Liver (tissue), 9 donors: Measurements from ENCODE around the gene KCNN3. TPM values are rescaled to one million over a fixed set of nuclear protein-coding genes. Genes with fewer than 3 reads are reported as not detected.

ENCODE experiments used
- DNase-seq: peaks from one replicate; pipeline ENCODE4 v3.0.0-alpha.2; 2017; ENCODE audit warnings: low spot score
- H3K27ac ChIP-seq, 2 donors: one replicate each; pipeline ENCODE4 v1.7.0; 2013; ENCODE audit warnings: inconsistent platforms in 2 of 2, low read length in 2 of 2, control low read depth in 1 of 2, low read depth in 1 of 2, mild to moderate bottlenecking in 1 of 2
- H3K27me3 ChIP-seq, 4 donors: one replicate each; pipeline versions ENCODE4 v1.6.1 to v1.7.0; 2013; ENCODE audit warnings: low read length in 3 of 4, inconsistent platforms in 1 of 4, mild to moderate bottlenecking in 1 of 4, moderate library complexity in 1 of 4; ENCODE audit not compliant: control insufficient read depth in 4 of 4, insufficient read depth in 4 of 4
- H3K36me3 ChIP-seq, 4 donors: one replicate each; pipeline versions ENCODE4 v1.6.1 to v1.7.0; 2013; ENCODE audit warnings: low read length in 3 of 4, mild to moderate bottlenecking in 3 of 4, low read depth in 1 of 4, moderate library complexity in 1 of 4; ENCODE audit not compliant: control insufficient read depth in 4 of 4, insufficient read depth in 3 of 4
- H3K4me1 ChIP-seq, 4 donors: one replicate each; pipeline versions ENCODE4 v1.6.1 to v1.7.0; 2013; ENCODE audit warnings: low read length in 3 of 4, mild to moderate bottlenecking in 3 of 4, moderate library complexity in 1 of 4; ENCODE audit not compliant: control insufficient read depth in 4 of 4, insufficient read depth in 4 of 4
- H3K4me3 ChIP-seq, 3 donors: one replicate each; pipeline versions ENCODE4 v1.6.1 to v1.7.0; 2013; ENCODE audit warnings: low read length in 3 of 3, control low read depth in 1 of 3, low read depth in 1 of 3, mild to moderate bottlenecking in 1 of 3
- H3K9ac ChIP-seq, 2 donors: one replicate each; pipeline ENCODE4 v1.7.0; 2013; ENCODE audit warnings: low read length in 2 of 2, mild to moderate bottlenecking in 2 of 2, moderate library complexity in 2 of 2, control low read depth in 1 of 2, low read depth in 1 of 2
- H3K9me3 ChIP-seq, 4 donors: one replicate each; pipeline versions ENCODE4 v1.6.1 to v1.7.0; 2013; ENCODE audit warnings: low read length in 3 of 4; ENCODE audit not compliant: control insufficient read depth in 4 of 4
- ATF3 ChIP-seq: IDR thresholded peaks from 2 replicates; pipeline ENCODE4 v1.6.1; 2016; ENCODE audit warnings: antibody characterized with exemption
- CTCF ChIP-seq: fragments of 150-350 bp; IDR thresholded peaks from 2 replicates; pipeline ENCODE4 v1.5.1; 2017; ENCODE audit warnings: improper control_type of control experiment, low read depth, low read length; ENCODE audit not compliant: missing input control
- EGR1 ChIP-seq, 2 donors: IDR thresholded peaks; 2 replicates each; pipeline ENCODE4 v1.6.1; 2016 to 2018; ENCODE audit warnings: antibody characterized with exemption in 2 of 2, low read depth in 2 of 2
- FOXA1 ChIP-seq: IDR thresholded peaks from 2 replicates; pipeline ENCODE4 v1.6.1; 2016; ENCODE audit warnings: antibody characterized with exemption
- FOXA2 ChIP-seq: IDR thresholded peaks from 2 replicates; pipeline ENCODE4 v1.6.1; 2016; ENCODE audit warnings: antibody characterized with exemption
- GABPA ChIP-seq, 2 donors: IDR thresholded peaks in 1 of 2; conservative IDR thresholded peaks in 1 of 2; 2 replicates each; pipeline ENCODE4 v1.6.1; 2016; ENCODE audit warnings: antibody characterized with exemption in 2 of 2, mild to moderate bottlenecking in 1 of 2, moderate library complexity in 1 of 2
- HNF4A ChIP-seq, 2 donors: conservative IDR thresholded peaks; 2 replicates each; pipeline ENCODE4 v1.6.1; 2016; ENCODE audit warnings: antibody characterized with exemption in 2 of 2, mild to moderate bottlenecking in 2 of 2
- HNF4G ChIP-seq: IDR thresholded peaks from 2 replicates; pipeline ENCODE4 v1.6.1; 2016; ENCODE audit warnings: antibody characterized with exemption
- JUND ChIP-seq, 2 donors: IDR thresholded peaks; 2 replicates each; pipeline ENCODE4 v1.6.1; 2016; ENCODE audit warnings: antibody characterized with exemption in 2 of 2
- MAX ChIP-seq: IDR thresholded peaks from 2 replicates; pipeline ENCODE4 v1.6.1; 2016; ENCODE audit warnings: antibody characterized with exemption
- NR2F2 ChIP-seq: IDR thresholded peaks from 2 replicates; pipeline ENCODE4 v1.6.1; 2016; ENCODE audit warnings: antibody characterized with exemption
- RAD21 ChIP-seq, 2 donors: IDR thresholded peaks; 2 replicates each; pipeline ENCODE4 v1.6.1; 2016; ENCODE audit warnings: antibody characterized with exemption in 2 of 2, mild to moderate bottlenecking in 2 of 2
- REST ChIP-seq: IDR thresholded peaks from 2 replicates; pipeline ENCODE4 v1.6.1; 2016; ENCODE audit warnings: antibody characterized with exemption, mild to moderate bottlenecking
- RXRA ChIP-seq, 2 donors: IDR thresholded peaks; 2 replicates each; pipeline ENCODE4 v1.6.1; 2017 to 2018; ENCODE audit warnings: antibody characterized with exemption in 2 of 2, mild to moderate bottlenecking in 1 of 2
- SP1 ChIP-seq: IDR thresholded peaks from 2 replicates; pipeline ENCODE4 v1.6.1; 2018; ENCODE audit warnings: antibody characterized with exemption, mild to moderate bottlenecking
- TAF1 ChIP-seq: conservative IDR thresholded peaks from 2 replicates; pipeline ENCODE4 v1.6.1; 2016; ENCODE audit warnings: antibody characterized with exemption, mild to moderate bottlenecking
- YY1 ChIP-seq: IDR thresholded peaks from 2 replicates; pipeline ENCODE4 v1.6.1; 2016; ENCODE audit warnings: antibody characterized with exemption, mild to moderate bottlenecking
- ZBTB33 ChIP-seq: IDR thresholded peaks from 2 replicates; pipeline ENCODE4 v1.6.1; 2016; ENCODE audit warnings: antibody characterized with exemption
- WGBS: extraction: QIAGEN DNeasy Blood & Tissue Kit; methylation state at CpG from one replicate; pipeline ENCODE4 v1.1.7; 2013; 5-methylcytosine and 5-hydroxymethylcytosine counted together
- polyA plus RNA-seq, 2 donors: library from polyadenylated mRNA; stranded (reverse) in 1 of 2; unstranded in 1 of 2; fragments of 200-250 nt in 1 of 2; fragments of >200 nt in 1 of 2; fragmentation: Nextera tagmentation in 1 of 2; extraction: Ambion mirVana in 1 of 2; gene quantifications; one replicate each; pipeline versions ENCODE4 v1.2.1 to v1.2.3, GENCODE V29; 2013 to 2015
- total RNA-seq, 2 donors: library from RNA; depleted of rRNA; stranded (reverse); fragments of >200 nt; gene quantifications; one replicate each; pipeline ENCODE4 v1.2.3, GENCODE V29; 2014
- donor health status: healthy.
- donor health status: healthy.
- donor health status: healthy.
- donor health status: healthy.
- donor health status: healthy.

The KCNN3 gene
- total and polyA plus RNA-seq, 4 donors = 0.09 to 0.68 (median 0.15) TPM

GRCh38 chr1:154788110-154788870 is 81.8 kb downstream of the KCNN3 start:
- no peak for DNase-seq
- H3K36me3 ChIP-seq = no peaks in the 10 kb centered on the region
- WGBS = 87% methylated on average over 12 of the region's 12 CpGs
- no peaks in the 10 kb centered on the region for H3K9me3 ChIP-seq
- H3K4me1 ChIP-seq = peaks cover 4 to 14% (median 12%) of the 10 kb centered on the region in 4 donors
- no peak overlapping the region for H3K4me3 ChIP-seq
- H3K27ac ChIP-seq = no peak overlapping the region
- TF ChIP-seq HNF4G = no peak
- no peak for TF ChIP-seq JUND (IDR thresholded peaks at IDR 0.05)
- no peak for TF ChIP-seq FOXA1
- TF ChIP-seq ZBTB33 = no peak
- TF ChIP-seq TAF1 = no peak
- no peak for TF ChIP-seq RAD21 (IDR thresholded peaks at IDR 0.05)
- no peak for TF ChIP-seq CTCF
- TF ChIP-seq HNF4A (conservative IDR thresholded peaks at IDR 0.05) = no peak
- no peak for TF ChIP-seq RXRA (IDR thresholded peaks at IDR 0.05)
- no peak for TF ChIP-seq GABPA (IDR thresholded peaks at IDR 0.05 in 1 of 2, conservative IDR thresholded peaks at IDR 0.05 in 1 of 2)
- no peak for TF ChIP-seq REST
- TF ChIP-seq YY1 = no peak
- no peak for TF ChIP-seq MAX
- TF ChIP-seq SP1 = no peak
- no peak for TF ChIP-seq ATF3
- no peak for TF ChIP-seq EGR1 (IDR thresholded peaks at IDR 0.05; ENCODE audit: low read depth in 2 of 2)
- no peak for TF ChIP-seq FOXA2
- no peak for TF ChIP-seq NR2F2
- H3K9ac ChIP-seq = no peak overlapping the region
- no peaks in the 10 kb centered on the region for H3K27me3 ChIP-seq
